ENCODE data around the gene LRRC4B.

The LRRC4B gene

GRCh38 chr19:50520822-50521465 is 47.3 kb downstream of the LRRC4B start:
- no peak for DNase-seq (ENCODE audit: low spot score)
- in situ Hi-C loops (cut with MboI; ENCODE audit: low pct_unique_long_range_greater_than_20kb, low sequenced_read_pairs, unreplicated experiment), result no loop called here
- TF ChIP-seq CTCF (IDR thresholded peaks at IDR 0.05; ENCODE audit: extremely low read depth, insufficient read depth, missing control alignments), result no peak

- TF ChIP-seq CTCF (IDR thresholded peaks at IDR 0.05; ENCODE audit: extremely low read depth, insufficient read depth, missing control alignments), result no peak
- no peak for DNase-seq (ENCODE audit: low spot score)
- in situ Hi-C loops (cut with MboI; ENCODE audit: low pct_unique_long_range_greater_than_20kb, low sequenced_read_pairs, unreplicated experiment), result no loop called here
Observed at GRCh38 chr19:50519006-50519575, 49.1 kb downstream of the LRRC4B start.

GRCh38 chr19:50518091-50519005 is 49.9 kb downstream of the LRRC4B start:
- no peak for DNase-seq (ENCODE audit: low spot score)
- in situ Hi-C loops (cut with MboI; ENCODE audit: low pct_unique_long_range_greater_than_20kb, low sequenced_read_pairs, unreplicated experiment), result no loop called here

GRCh38 chr19:50517704-50518075 is 50.5 kb downstream of the LRRC4B start:
- TF ChIP-seq CTCF (IDR thresholded peaks at IDR 0.05; ENCODE audit: extremely low read depth, insufficient read depth, missing control alignments), result no peak
- in situ Hi-C loops (cut with MboI; ENCODE audit: low pct_unique_long_range_greater_than_20kb, low sequenced_read_pairs, unreplicated experiment), result no loop called here
- no peak for DNase-seq (ENCODE audit: low spot score)

More at GRCh38 chr19:50518091-50519005, 49.9 kb downstream of the LRRC4B start:
- peak; percentile 0 for TF ChIP-seq CTCF (IDR thresholded peaks at IDR 0.05; ENCODE audit: extremely low read depth, insufficient read depth, missing control alignments)

- in situ Hi-C loops (cut with MboI; ENCODE audit: low pct_unique_long_range_greater_than_20kb, low sequenced_read_pairs, unreplicated experiment), result no loop called here
- TF ChIP-seq CTCF (IDR thresholded peaks at IDR 0.05; ENCODE audit: extremely low read depth, insufficient read depth, missing control alignments), result no peak
- DNase-seq (ENCODE audit: low spot score), result no peak
Observed at GRCh38 chr19:50516964-50517703, 51.1 kb downstream of the LRRC4B start.

GRCh38 chr19:50516456-50516855 is 51.8 kb downstream of the LRRC4B start:
- no peak for TF ChIP-seq CTCF (IDR thresholded peaks at IDR 0.05; ENCODE audit: extremely low read depth, insufficient read depth, missing control alignments)
- in situ Hi-C loops (cut with MboI; ENCODE audit: low pct_unique_long_range_greater_than_20kb, low sequenced_read_pairs, unreplicated experiment), result no loop called here
- no peak for DNase-seq (ENCODE audit: low spot score)

Measured in GM13977 (cell line).